ENCODE results near the gene PLBD2. TPM values are rescaled to one million over a fixed set of nuclear protein-coding genes. Genes with fewer than 3 reads are reported as not detected.

PLBD2 gene
- total and polyA plus RNA-seq, 10 of the 15 experiments (the other 5 are each of a cell fraction or from before 2014, with no cell fraction given) = 1.4 to 16.6 (median 5.9) TPM

- no peak for TF ChIP-seq MEF2A (IDR thresholded peaks at IDR 0.05; ENCODE audit: insufficient read depth, low read depth, low read length)
- TF ChIP-seq, protein P1, sequence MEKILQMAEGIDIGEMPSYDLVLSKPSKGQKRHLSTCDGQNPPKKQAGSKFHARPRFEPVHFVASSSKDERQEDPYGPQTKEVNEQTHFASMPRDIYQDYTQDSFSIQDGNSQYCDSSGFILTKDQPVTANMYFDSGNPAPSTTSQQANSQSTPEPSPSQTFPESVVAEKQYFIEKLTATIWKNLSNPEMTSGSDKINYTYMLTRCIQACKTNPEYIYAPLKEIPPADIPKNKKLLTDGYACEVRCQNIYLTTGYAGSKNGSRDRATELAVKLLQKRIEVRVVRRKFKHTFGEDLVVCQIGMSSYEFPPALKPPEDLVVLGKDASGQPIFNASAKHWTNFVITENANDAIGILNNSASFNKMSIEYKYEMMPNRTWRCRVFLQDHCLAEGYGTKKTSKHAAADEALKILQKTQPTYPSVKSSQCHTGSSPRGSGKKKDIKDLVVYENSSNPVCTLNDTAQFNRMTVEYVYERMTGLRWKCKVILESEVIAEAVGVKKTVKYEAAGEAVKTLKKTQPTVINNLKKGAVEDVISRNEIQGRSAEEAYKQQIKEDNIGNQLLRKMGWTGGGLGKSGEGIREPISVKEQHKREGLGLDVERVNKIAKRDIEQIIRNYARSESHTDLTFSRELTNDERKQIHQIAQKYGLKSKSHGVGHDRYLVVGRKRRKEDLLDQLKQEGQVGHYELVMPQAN (conservative IDR thresholded peaks at IDR 0.05) = no peak
- no peak for TF ChIP-seq NR2F1 (conservative IDR thresholded peaks at IDR 0.05)
- TF ChIP-seq, protein P2, sequence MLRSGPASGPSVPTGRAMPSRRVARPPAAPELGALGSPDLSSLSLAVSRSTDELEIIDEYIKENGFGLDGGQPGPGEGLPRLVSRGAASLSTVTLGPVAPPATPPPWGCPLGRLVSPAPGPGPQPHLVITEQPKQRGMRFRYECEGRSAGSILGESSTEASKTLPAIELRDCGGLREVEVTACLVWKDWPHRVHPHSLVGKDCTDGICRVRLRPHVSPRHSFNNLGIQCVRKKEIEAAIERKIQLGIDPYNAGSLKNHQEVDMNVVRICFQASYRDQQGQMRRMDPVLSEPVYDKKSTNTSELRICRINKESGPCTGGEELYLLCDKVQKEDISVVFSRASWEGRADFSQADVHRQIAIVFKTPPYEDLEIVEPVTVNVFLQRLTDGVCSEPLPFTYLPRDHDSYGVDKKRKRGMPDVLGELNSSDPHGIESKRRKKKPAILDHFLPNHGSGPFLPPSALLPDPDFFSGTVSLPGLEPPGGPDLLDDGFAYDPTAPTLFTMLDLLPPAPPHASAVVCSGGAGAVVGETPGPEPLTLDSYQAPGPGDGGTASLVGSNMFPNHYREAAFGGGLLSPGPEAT (IDR thresholded peaks at IDR 0.05; ENCODE audit: low read depth) = no peak
- TF ChIP-seq MAX (IDR thresholded peaks at IDR 0.05; ENCODE audit: low read depth, low read length) = no peak
- TF ChIP-seq SUPT20H (IDR thresholded peaks at IDR 0.05; ENCODE audit: borderline replicate concordance, control insufficient read depth, low read depth, low read length) = no peak
- TF ChIP-seq CREB1 (IDR thresholded peaks at IDR 0.05; ENCODE audit: low read depth) = no peak
- TF ChIP-seq, protein P3, sequence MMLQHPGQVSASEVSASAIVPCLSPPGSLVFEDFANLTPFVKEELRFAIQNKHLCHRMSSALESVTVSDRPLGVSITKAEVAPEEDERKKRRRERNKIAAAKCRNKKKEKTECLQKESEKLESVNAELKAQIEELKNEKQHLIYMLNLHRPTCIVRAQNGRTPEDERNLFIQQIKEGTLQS (IDR thresholded peaks at IDR 0.05; ENCODE audit: borderline replicate concordance, extremely low read depth, low read depth, low read length) = no peak
- TF ChIP-seq BMI1 (IDR thresholded peaks at IDR 0.05; ENCODE audit: borderline replicate concordance) = no peak
- TF ChIP-seq RB1 (IDR thresholded peaks at IDR 0.05; ENCODE audit: borderline replicate concordance) = no peak
- TF ChIP-seq PML (IDR thresholded peaks at IDR 0.05; ENCODE audit: low read length) = no peak
Measured at GRCh38 chr12:113413488-113413939, 55.1 kb downstream of the PLBD2 start (continued).

Data from GM12878 (cell line).